Measurements from ENCODE around the gene SPATA3. TPM values are rescaled to one million over a fixed set of nuclear protein-coding genes. Genes with fewer than 3 reads are reported as not detected.

SPATA3 gene
- total and polyA plus RNA-seq, 2 of the 13 experiments (the other 11 are each of a cell fraction or from before 2014, with no cell fraction given) = not detected

DNA sequence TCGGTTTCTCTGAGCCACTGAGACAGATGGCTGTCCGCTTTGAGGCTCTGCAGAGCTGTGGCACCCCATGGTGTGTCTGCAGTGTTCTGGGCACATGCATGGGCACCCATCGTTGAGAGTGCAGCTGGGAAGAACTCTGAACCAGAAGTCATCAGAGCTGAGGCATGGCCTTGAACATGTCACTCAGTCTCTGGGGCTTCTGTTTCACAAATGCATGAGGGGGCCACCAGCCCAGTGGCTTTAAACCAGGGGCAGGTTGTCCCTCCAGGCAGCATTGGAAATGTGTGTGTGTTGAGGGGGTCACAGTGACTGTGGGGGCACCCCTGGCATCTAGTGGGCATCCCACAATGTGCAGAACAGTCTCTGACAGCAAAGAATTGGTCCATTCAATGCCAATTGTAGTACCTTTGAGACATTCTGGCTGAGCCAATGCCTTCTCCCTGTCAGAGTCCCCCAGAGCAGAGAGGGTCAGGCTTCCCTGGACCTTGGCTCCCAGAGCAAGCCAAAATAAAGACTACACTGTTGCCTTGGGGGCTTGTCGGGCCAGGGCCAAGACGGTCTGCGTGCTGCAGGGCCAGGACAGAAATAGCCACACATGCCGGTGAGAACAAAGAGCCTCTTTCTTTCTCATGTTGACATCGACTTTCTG, 51.5 kb downstream of the SPATA3 start (continued):
- TF ChIP-seq HIVEP1 (CRISPR knock-in tag; IDR thresholded peaks at IDR 0.05) (peak; percentile 69; the same call in 1 of the 2 replicates), CBFB (CRISPR knock-in tag; IDR thresholded peaks at IDR 0.05) (no peak), ZNF205 (CRISPR knock-in tag; IDR thresholded peaks at IDR 0.05) (peak; percentile 46; the same call in 1 of the 2 replicates), GLMP (CRISPR knock-in tag; IDR thresholded peaks at IDR 0.05; ENCODE audit: borderline replicate concordance) (no peak), CTCF (CRISPR knock-in tag; IDR thresholded peaks at IDR 0.05) (0 out of 2 replicates have a peak, but pooled peaks have one; percentile 10), ZFAT (CRISPR knock-in tag; conservative IDR thresholded peaks at IDR 0.05) (no peak), AGO1 (IDR thresholded peaks at IDR 0.05; ENCODE audit: low read depth, low read length, poor library complexity, severe bottlenecking) (no peak), RERE (CRISPR knock-in tag; IDR thresholded peaks at IDR 0.05; ENCODE audit: low read depth) (0 out of 2 replicates have a peak, but pooled peaks have one; percentile 6), ZBTB49 (CRISPR knock-in tag; IDR thresholded peaks at IDR 0.05; ENCODE audit: borderline replicate concordance) (no peak), PHF21A (CRISPR knock-in tag; IDR thresholded peaks at IDR 0.05) (peak; percentile 21; the same call in 1 of the 2 replicates)
- TF ChIP-seq, protein P1, sequence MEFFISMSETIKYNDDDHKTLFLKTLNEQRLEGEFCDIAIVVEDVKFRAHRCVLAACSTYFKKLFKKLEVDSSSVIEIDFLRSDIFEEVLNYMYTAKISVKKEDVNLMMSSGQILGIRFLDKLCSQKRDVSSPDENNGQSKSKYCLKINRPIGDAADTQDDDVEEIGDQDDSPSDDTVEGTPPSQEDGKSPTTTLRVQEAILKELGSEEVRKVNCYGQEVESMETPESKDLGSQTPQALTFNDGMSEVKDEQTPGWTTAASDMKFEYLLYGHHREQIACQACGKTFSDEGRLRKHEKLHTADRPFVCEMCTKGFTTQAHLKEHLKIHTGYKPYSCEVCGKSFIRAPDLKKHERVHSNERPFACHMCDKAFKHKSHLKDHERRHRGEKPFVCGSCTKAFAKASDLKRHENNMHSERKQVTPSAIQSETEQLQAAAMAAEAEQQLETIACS (CRISPR knock-in tag; IDR thresholded peaks at IDR 0.05) = no peak
- TF ChIP-seq, protein P2, sequence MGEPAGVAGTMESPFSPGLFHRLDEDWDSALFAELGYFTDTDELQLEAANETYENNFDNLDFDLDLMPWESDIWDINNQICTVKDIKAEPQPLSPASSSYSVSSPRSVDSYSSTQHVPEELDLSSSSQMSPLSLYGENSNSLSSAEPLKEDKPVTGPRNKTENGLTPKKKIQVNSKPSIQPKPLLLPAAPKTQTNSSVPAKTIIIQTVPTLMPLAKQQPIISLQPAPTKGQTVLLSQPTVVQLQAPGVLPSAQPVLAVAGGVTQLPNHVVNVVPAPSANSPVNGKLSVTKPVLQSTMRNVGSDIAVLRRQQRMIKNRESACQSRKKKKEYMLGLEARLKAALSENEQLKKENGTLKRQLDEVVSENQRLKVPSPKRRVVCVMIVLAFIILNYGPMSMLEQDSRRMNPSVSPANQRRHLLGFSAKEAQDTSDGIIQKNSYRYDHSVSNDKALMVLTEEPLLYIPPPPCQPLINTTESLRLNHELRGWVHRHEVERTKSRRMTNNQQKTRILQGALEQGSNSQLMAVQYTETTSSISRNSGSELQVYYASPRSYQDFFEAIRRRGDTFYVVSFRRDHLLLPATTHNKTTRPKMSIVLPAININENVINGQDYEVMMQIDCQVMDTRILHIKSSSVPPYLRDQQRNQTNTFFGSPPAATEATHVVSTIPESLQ (CRISPR knock-in tag; conservative IDR thresholded peaks at IDR 0.05) = no peak
